K562 (cell line): ENCODE results near the gene OR3A1. TPM values are rescaled to one million over a fixed set of nuclear protein-coding genes. Genes with fewer than 3 reads are reported as not detected.

Experiments used
- ATAC-seq: fragments of 200-7000 bp; cut with Tn5 transposase; 3 replicates; pipeline ENCODE4 v1.9.1; 2020; ENCODE audit warnings: moderate library complexity
- BruUV-seq: library from RNA; stranded (reverse); fragments of 400-500 nt; replicated peaks from 2 replicates; lab custom pipeline; 2021; lab: Mats Ljungman, UMichigan
- CTCF ChIA-PET: fragments of 300-600 bp; formaldehyde crosslinking; extraction: SDS; loops from one replicate; lab custom pipeline; 2021; ENCODE audit warnings: low intra/inter-chr PET ratio; lab: Yijun Ruan, JAX
- POLR2A ChIA-PET: fragments of 300-600, 350-650 bp; sonication (Branson Sonifier 250); formaldehyde crosslinking; extraction: SDS; loops from one replicate; lab custom pipeline; 2021; ENCODE audit warnings: antibody characterized with exemption, inconsistent platforms; lab: Yijun Ruan, JAX
- DNase-seq, 4 experiments: peaks; one replicate each; pipeline versions ENCODE4 v3.0.0 to v3.0.0-alpha.2; 2011 to 2018; ENCODE audit warnings: low spot score in 3 of 4, mixed read lengths in 3 of 4; ENCODE audit errors: extremely low read depth in 1 of 4
- FAIRE-seq: peaks from 2 replicates; lab custom pipeline; 2011; peaks lifted over from hg19 to GRCh38; lab: Jason Lieb, UNC
- H2AFZ ChIP-seq: 2 replicates; pipeline ENCODE4 v1.6.0; 2011; ENCODE audit warnings: low read depth, low read length, control low read depth, inconsistent platforms
- H3K27ac ChIP-seq: fragments of 200-600 bp; 3 replicates; pipeline ENCODE4 v1.8.0; 2011; ENCODE audit warnings: low read depth, mild to moderate bottlenecking, control low read depth, inconsistent platforms, low read length, moderate library complexity, mixed read lengths; ENCODE audit errors: extremely low read depth
- H3K27me3 ChIP-seq, 2 experiments: fragments of 300-600 bp in 1 of 2; 2 replicates in 1 of 2; 3 replicates in 1 of 2; pipeline versions ENCODE4 v1.6.0 to v1.8.0; 2011; ENCODE audit warnings: inconsistent platforms in 2 of 2, low read length in 2 of 2, mild to moderate bottlenecking in 1 of 2, mixed read lengths in 1 of 2, moderate library complexity in 1 of 2; ENCODE audit not compliant: control insufficient read depth in 2 of 2, insufficient read depth in 2 of 2
- H3K36me3 ChIP-seq: fragments of 300-600 bp; 3 replicates; pipeline ENCODE4 v1.8.0; 2011; ENCODE audit warnings: mild to moderate bottlenecking, low read length, inconsistent platforms; ENCODE audit not compliant: control insufficient read depth, insufficient read depth
- H3K4me1 ChIP-seq, 2 experiments: fragments of 200-600 bp in 1 of 2; replicated peaks in 1 of 2; 2 replicates in 1 of 2; 3 replicates in 1 of 2; pipeline versions ENCODE4 v1.5.1 to v1.8.0; 2011; ENCODE audit warnings: inconsistent platforms in 2 of 2, low read length in 2 of 2, mild to moderate bottlenecking in 1 of 2, mixed read lengths in 1 of 2, moderate library complexity in 1 of 2; ENCODE audit not compliant: control insufficient read depth in 2 of 2, insufficient read depth in 2 of 2
- H3K4me2 ChIP-seq: 2 replicates; pipeline ENCODE4 v1.6.1; 2011; ENCODE audit warnings: low read length, control low read depth, inconsistent platforms, mixed read lengths; ENCODE audit not compliant: insufficient read depth
- H3K4me3 ChIP-seq: fragments of 200-600 bp; sonication (generic), shearing (Covaris generic); 2 replicates; pipeline ENCODE4 v1.5.1; 2016; ENCODE audit warnings: control low read depth, inconsistent platforms
- H3K79me2 ChIP-seq: fragments of 200-600 bp; 3 replicates; pipeline ENCODE4 v1.8.0; 2011; ENCODE audit warnings: low read length, inconsistent platforms; ENCODE audit not compliant: control insufficient read depth, insufficient read depth
- H3K9ac ChIP-seq, 2 experiments: 2 replicates each; pipeline versions ENCODE4 v1.6.0 to v1.6.1; 2011; ENCODE audit warnings: low read depth in 2 of 2, low read length in 2 of 2, control low read depth in 1 of 2, inconsistent platforms in 1 of 2, mild to moderate bottlenecking in 1 of 2, mixed read lengths in 1 of 2; ENCODE audit not compliant: insufficient read depth in 1 of 2
- H3K9me1 ChIP-seq: one replicate; pipeline ENCODE4 v1.6.0; 2011; ENCODE audit warnings: inconsistent platforms, mild to moderate bottlenecking, low read length, moderate library complexity; ENCODE audit not compliant: control insufficient read depth, insufficient read depth
- H3K9me3 ChIP-seq: replicated peaks from 2 replicates; pipeline ENCODE4 v1.5.1; 2011; ENCODE audit warnings: low read depth, low read length, inconsistent platforms; ENCODE audit not compliant: control insufficient read depth, insufficient read depth
- H4K20me1 ChIP-seq: replicated peaks from 2 replicates; pipeline ENCODE4 v1.6.1; 2011; ENCODE audit warnings: low read length, inconsistent platforms, mixed read lengths; ENCODE audit not compliant: control insufficient read depth, insufficient read depth
- CUX1 ChIP-seq: fragments of 200-800 bp; sonication (Bioruptor generic); IDR thresholded peaks from 2 replicates; pipeline ENCODE4 v1.6.1; 2016; ENCODE audit warnings: missing genetic modification characterization, missing compliant biosample characterization
- DMBX1 ChIP-seq: fragments of 250-450 bp; sonication (Bioruptor Pico); IDR thresholded peaks from 2 replicates; pipeline ENCODE4 v1.8.0; 2022; ENCODE audit warnings: inconsistent platforms, mild to moderate bottlenecking, moderate library complexity, borderline replicate concordance
- HINFP ChIP-seq: fragments of 450-650 bp; conservative IDR thresholded peaks from 2 replicates; pipeline ENCODE4 v1.6.1; 2016; ENCODE audit warnings: missing genetic modification characterization, low read depth, mild to moderate bottlenecking, control low read depth, missing compliant biosample characterization
- KLF1 ChIP-seq: fragments of 450-650 bp; IDR thresholded peaks from 2 replicates; pipeline ENCODE4 v1.6.1; 2016; ENCODE audit warnings: missing genetic modification characterization, missing compliant biosample characterization
- NFE2 ChIP-seq: IDR thresholded peaks from 2 replicates; pipeline ENCODE4 v1.6.1; 2014; ENCODE audit warnings: antibody characterized with exemption, low read depth
- SRF ChIP-seq, 2 experiments: fragments of 250-450, 450-650 bp in 1 of 2; sonication (Bioruptor Pico) in 1 of 2; sonication (generic) in 1 of 2; formaldehyde crosslinking; IDR thresholded peaks; 2 replicates each; pipeline versions ENCODE4 v1.5.0 to v1.5.1; 2020 to 2022; ENCODE audit warnings: mild to moderate bottlenecking in 1 of 2, missing genetic modification reagents in 1 of 2
- ZNF354B ChIP-seq: fragments of 250-450 bp; sonication (Bioruptor Pico); IDR thresholded peaks from 2 replicates; pipeline ENCODE4 v1.4.0; 2020
- ZNF561 ChIP-seq: fragments of 450-650 bp; formaldehyde crosslinking; conservative IDR thresholded peaks from 2 replicates; pipeline ENCODE4 v1.4.0; 2020; ENCODE audit warnings: mild to moderate bottlenecking, moderate library complexity
- WGBS: fragments of 100-300 bp; shearing (Covaris generic); methylation state at CpG from one replicate; pipeline ENCODE4 v1.1.6; 2016; ENCODE audit warnings: low coverage, mixed read lengths; ENCODE audit not compliant: insufficient coverage; ENCODE audit errors: missing lambda C conversion rate; 5-methylcytosine and 5-hydroxymethylcytosine counted together
- in situ Hi-C: fragments of 300-500 bp; cut with MboI; formaldehyde crosslinking; loops from 4 replicates; pipeline ENCODE4 v1.15.0; 2018; ENCODE audit warnings: inconsistent platforms, mixed read lengths
- intact Hi-C: fragments of 100-400 bp; cut with micrococcal nuclease; formaldehyde crosslinking; loops from 2 replicates; pipeline ENCODE4 v1.14.2; 2022
- polyA plus RNA-seq, 8 experiments: library from polyadenylated mRNA; depleted of rRNA in 4 of 8; stranded (reverse) in 5 of 8; unstranded in 3 of 8; fragments of >200 nt; fragmentation: Nextera tagmentation in 2 of 8; fragmentation: Illumina TruSeq in 1 of 8; extraction: Ambion mirVana in 2 of 8; extraction: Trizol in 1 of 8; gene quantifications; 2 replicates each; pipeline versions ENCODE4 v1.2.1 to v1.2.3, GENCODE V29; 2011 to 2014; ENCODE audit warnings: inconsistent platforms in 1 of 8, missing spikeins in 1 of 8
- total RNA-seq, 7 experiments: library from RNA; depleted of rRNA in 6 of 7; stranded (reverse); fragments of >200 nt in 6 of 7; fragmentation: Illumina TruSeq in 2 of 7; extraction: Trizol in 2 of 7; gene quantifications; 2 replicates each; pipeline versions ENCODE4 v1.2.1 to v1.2.3, GENCODE V29; 2011 to 2021; ENCODE audit warnings: low replicate concordance in 1 of 7

The OR3A1 gene
- total and polyA plus RNA-seq, 9 of the 15 experiments (the other 6 are each of a cell fraction or from before 2014, with no cell fraction given): not detected

GRCh38 chr17:3308603-3309002 lies 10.4 kb upstream of the OR3A1 start (continued):
- TF ChIP-seq SRF (CRISPR knock-in tag; IDR thresholded peaks at IDR 0.05) (no peak), DMBX1 (CRISPR knock-in tag) (no peak), HINFP (no peak)
- TF ChIP-seq, all 486 proteins: peak for 0

- H3K4me2 ChIP-seq: no peak overlapping the region
- in situ Hi-C loops: no loop called here
- TF ChIP-seq ZNF354B (CRISPR knock-in tag) (no peak), NFE2 (no peak), KLF1 (no peak), CUX1 (CRISPR knock-in tag) (no peak), ZNF561 (CRISPR knock-in tag) (no peak)
- TF ChIP-seq, all 486 proteins: peak for 0
- Histone ChIP-seq H3K36me3 (no peaks in the 10 kb centered on the region), H3K4me1 (no peaks in the 10 kb centered on the region), H3K4me3 (no peak overlapping the region), H3K27me3 (no peaks in the 10 kb centered on the region), H3K9me3 (no peaks in the 10 kb centered on the region), H3K9me1 (no peaks in the 10 kb centered on the region), H2AFZ (no peak overlapping the region), H4K20me1 (no peaks in the 10 kb centered on the region), H3K9ac (no peak overlapping the region), H3K27ac (no peak overlapping the region), H3K79me2 (no peaks in the 10 kb centered on the region)
- ChIA-PET CTCF (no interaction called here), POLR2A (no interaction called here)
- DNase-seq (no peak), FAIRE-seq (no peak), ATAC-seq (no peak)
- WGBS: 0% methylated on average over 2 of the region's 4 CpGs
- BruUV-seq: no TSS peak
- intact Hi-C loops: no loop called here
Observed at GRCh38 chr17:3295632-3296031, 2.5 kb downstream of the OR3A1 start.
